Stomach (tissue), 4 donors: Measurements from ENCODE around the gene LILRB3.

Experiments
- EP300 ChIP-seq: sonication (generic); formaldehyde crosslinking; IDR thresholded peaks from one replicate; pipeline ENCODE4 v1.6.1; 2017; ENCODE audit warnings: antibody characterized with exemption
- POLR2A ChIP-seq, 4 donors: fragments of 450-650 bp; IDR thresholded peaks; one replicate each; pipeline ENCODE4 v1.6.1; 2016; ENCODE audit warnings: antibody characterized with exemption in 4 of 4, control low read depth in 2 of 4, mild to moderate bottlenecking in 1 of 4, moderate library complexity in 1 of 4
- POLR2AphosphoS5 ChIP-seq, 3 donors: sonication (generic); formaldehyde crosslinking; IDR thresholded peaks; one replicate each; pipeline ENCODE4 v1.6.1; 2016; ENCODE audit warnings: antibody characterized with exemption in 3 of 3
- TF ChIP-seq, protein P1 (sequence below), 7 experiments: fragments of 450-650 bp in 4 of 7; fragments of 200-600 bp in 3 of 7; sonication (generic) in 3 of 7; IDR thresholded peaks; one replicate each; pipeline ENCODE4 v1.5.1; 2016 to 2019; ENCODE audit warnings: antibody characterized with exemption in 7 of 7, control low read depth in 2 of 7, mild to moderate bottlenecking in 1 of 7

- no peak for TF ChIP-seq POLR2A (IDR thresholded peaks at IDR 0.05)
- TF ChIP-seq, protein P1, sequence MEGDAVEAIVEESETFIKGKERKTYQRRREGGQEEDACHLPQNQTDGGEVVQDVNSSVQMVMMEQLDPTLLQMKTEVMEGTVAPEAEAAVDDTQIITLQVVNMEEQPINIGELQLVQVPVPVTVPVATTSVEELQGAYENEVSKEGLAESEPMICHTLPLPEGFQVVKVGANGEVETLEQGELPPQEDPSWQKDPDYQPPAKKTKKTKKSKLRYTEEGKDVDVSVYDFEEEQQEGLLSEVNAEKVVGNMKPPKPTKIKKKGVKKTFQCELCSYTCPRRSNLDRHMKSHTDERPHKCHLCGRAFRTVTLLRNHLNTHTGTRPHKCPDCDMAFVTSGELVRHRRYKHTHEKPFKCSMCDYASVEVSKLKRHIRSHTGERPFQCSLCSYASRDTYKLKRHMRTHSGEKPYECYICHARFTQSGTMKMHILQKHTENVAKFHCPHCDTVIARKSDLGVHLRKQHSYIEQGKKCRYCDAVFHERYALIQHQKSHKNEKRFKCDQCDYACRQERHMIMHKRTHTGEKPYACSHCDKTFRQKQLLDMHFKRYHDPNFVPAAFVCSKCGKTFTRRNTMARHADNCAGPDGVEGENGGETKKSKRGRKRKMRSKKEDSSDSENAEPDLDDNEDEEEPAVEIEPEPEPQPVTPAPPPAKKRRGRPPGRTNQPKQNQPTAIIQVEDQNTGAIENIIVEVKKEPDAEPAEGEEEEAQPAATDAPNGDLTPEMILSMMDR (IDR thresholded peaks at IDR 0.05), result no peak
- TF ChIP-seq POLR2AphosphoS5 (IDR thresholded peaks at IDR 0.05), result no peak
- TF ChIP-seq EP300, result no peak
Observed at GRCh38 chr19:54254195-54254906, 31.5 kb upstream of the LILRB3 start.
